GM13976 (cell line): Measurements from ENCODE around the gene UNC45B.

Source experiments
- DNase-seq: peaks from one replicate; pipeline ENCODE4 v3.0.0; 2012; ENCODE audit warnings: low spot score
- in situ Hi-C: fragments of 300-500 bp; cut with MboI; formaldehyde crosslinking; loops from one replicate; pipeline ENCODE4 v1.12.0; 2022; ENCODE audit warnings: low sequenced_read_pairs, mixed read lengths, inconsistent platforms; ENCODE audit not compliant: unreplicated experiment
- TF ChIP-seq, protein P1 (sequence below): IDR thresholded peaks from 2 replicates; pipeline ENCODE4 v1.5.1; 2012; ENCODE audit warnings: borderline replicate concordance, mild to moderate bottlenecking; ENCODE audit not compliant: insufficient read depth; ENCODE audit errors: extremely low read depth, missing control alignments, control extremely low read depth

Gene UNC45B

DNA sequence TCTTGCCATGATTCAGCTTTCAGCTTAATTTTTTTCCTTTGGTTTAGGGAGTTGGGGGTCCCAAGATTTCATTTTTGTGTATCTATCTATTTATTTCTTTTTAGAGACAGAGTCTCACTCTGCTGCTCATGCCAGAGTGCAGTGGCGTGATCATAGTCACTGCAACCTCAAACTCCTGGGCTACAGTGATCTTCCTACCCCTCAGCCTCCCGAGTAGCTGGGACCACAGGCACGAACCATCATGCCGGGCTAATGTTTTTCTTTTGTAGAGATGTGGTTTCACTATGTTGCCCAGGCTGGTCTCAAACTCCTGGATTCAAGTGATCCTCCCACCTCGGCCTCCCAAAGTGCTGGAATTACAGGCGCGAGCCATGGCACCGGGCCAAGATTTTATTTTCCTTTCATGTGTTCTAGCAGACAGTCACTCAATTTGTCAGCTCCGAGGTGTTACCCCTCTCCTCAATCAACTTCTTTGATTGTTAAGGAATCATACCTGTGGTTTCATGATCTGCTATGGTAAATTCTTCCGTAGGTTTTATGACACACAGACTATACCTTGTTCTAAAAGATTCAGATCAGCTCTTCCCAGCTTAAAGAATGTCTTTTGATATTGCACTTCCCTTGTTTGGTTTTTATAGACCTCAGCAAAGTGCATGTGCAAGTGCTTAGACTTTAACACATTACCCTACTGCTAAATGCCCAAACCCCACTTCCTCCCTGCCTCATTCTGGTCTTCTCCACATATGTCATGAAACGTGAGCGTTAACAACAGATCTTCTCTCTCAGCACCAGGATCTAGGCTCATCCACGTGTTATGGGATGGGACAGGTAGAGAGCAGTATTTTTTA lies 13.0 kb downstream of the UNC45B start:
- no peak for DNase-seq
- TF ChIP-seq, protein P1, sequence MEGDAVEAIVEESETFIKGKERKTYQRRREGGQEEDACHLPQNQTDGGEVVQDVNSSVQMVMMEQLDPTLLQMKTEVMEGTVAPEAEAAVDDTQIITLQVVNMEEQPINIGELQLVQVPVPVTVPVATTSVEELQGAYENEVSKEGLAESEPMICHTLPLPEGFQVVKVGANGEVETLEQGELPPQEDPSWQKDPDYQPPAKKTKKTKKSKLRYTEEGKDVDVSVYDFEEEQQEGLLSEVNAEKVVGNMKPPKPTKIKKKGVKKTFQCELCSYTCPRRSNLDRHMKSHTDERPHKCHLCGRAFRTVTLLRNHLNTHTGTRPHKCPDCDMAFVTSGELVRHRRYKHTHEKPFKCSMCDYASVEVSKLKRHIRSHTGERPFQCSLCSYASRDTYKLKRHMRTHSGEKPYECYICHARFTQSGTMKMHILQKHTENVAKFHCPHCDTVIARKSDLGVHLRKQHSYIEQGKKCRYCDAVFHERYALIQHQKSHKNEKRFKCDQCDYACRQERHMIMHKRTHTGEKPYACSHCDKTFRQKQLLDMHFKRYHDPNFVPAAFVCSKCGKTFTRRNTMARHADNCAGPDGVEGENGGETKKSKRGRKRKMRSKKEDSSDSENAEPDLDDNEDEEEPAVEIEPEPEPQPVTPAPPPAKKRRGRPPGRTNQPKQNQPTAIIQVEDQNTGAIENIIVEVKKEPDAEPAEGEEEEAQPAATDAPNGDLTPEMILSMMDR: no peak
- in situ Hi-C loops: loop anchor here (25.0 kb wide), 1 partner anchor 577 kb away; the partner anchor contains the start of gene RASL10B

DNA sequence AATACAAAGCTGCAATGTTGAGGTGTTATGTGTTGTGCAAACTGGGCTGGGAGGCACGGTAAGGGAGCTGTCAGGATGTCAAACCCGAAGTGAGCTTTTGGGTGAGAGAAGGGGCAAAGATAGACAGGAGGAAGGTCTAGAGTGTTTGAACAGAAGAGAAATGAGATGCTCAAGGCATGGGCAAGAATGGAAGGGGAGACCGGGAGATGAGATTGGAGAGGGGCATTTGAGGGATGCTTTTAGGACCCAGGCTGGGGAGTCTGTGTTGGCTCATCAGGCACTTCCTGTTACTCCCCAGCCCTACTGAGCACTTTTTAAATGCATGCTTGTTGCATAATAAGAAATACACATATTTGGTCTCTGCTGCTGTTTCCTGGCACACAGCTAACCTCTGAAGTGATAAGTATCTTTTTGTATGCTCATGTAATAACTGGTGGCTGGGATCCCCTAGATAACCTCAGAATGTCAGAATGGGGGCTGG lies 13.7 kb downstream of the UNC45B start:
- no peak for DNase-seq
- in situ Hi-C loops: loop anchor here (25.0 kb wide), 1 partner anchor 576 kb away; the partner anchor contains the start of gene RASL10B
- TF ChIP-seq, protein P1: no peak

DNA sequence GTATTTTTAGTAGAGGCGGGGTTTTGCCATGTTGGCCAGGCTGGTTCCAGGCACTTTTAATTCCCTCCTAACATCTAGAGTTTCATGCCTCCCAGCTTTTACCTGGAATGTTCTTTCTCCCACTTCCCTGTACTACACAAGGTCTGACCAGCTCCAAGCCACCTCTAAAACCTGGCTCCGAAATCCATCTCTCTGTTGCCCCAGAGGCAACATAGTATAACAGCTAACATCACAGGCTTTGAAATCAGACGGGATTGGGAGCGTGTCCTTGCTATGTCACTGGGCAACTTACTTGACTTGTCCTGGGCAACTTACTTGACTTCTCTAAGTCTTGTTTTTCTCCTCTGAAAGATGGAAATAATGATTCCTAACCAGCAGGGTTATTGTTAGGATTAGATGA lies 15.1 kb downstream of the UNC45B start:
- DNase-seq: no peak
- TF ChIP-seq, protein P1: no peak
- in situ Hi-C loops: loop anchor here (25.0 kb wide), 1 partner anchor 575 kb away; the partner anchor contains the start of gene RASL10B

DNA sequence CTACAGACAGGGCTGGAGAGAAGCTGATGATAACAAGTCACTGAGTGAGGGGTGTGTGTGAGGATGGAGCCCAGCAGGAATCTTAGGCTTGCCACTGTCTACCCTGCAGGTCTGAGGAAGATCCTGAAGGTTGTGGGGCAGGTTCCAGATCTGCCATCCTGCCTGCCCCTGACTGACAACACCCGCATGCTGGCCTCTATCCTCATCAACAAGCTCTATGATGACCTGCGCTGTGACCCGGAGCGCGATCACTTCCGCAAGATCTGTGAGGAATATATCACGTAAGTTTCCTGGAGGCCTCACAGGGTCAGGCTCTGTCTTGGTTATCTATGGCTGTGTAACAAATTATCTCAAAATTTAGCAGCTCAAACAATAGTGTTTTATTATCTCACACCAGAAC lies 16.3 kb downstream of the UNC45B start:
- TF ChIP-seq, protein P1: no peak
- DNase-seq: no peak
- in situ Hi-C loops: loop anchor here (25.0 kb wide), 1 partner anchor 573 kb away; the partner anchor contains the start of gene RASL10B

DNA sequence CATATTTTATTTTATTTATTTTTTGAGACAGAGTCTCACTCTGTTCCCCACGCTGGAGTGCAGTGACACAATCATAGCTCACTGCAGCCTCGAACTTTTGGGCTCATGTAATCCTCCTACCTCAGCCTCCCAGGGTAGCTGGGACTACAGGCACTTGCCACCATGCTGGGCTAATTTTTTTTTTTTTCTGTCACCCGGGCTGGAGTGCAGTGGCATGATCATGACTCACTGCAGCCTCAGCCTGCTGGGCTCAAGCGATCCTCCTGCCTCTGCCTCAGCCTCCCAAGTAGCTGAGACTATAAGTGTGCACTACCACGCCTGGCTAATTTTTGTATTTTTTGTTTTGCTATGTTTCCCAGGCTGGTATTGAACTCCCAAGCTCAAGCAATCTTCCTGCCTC lies 17.1 kb downstream of the UNC45B start:
- in situ Hi-C loops: loop anchor here (25.0 kb wide), 1 partner anchor 573 kb away; the partner anchor contains the start of gene RASL10B
- no peak for DNase-seq
- TF ChIP-seq, protein P1: no peak

DNA sequence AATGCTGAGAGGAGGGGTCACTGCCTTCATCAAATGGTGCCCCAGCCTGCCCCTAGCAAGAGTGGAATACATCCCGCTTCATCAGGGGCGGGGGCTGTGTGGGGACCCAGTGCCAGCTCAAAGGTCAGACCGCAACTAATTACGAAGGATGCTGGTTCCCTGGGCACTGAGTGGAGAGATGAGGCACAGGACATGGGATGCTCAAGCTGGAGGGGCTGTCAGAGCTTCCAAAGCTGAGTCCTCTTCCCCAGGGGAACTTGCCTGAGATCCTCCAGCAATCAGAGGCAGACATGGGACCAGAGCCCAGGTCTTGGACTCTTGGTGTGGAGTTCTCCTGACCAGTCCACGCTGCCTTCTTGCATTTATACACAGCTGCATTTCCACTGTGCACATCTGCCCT lies 18.9 kb downstream of the UNC45B start:
- TF ChIP-seq, protein P1: no peak
- in situ Hi-C loops: loop anchor here (25.0 kb wide), 1 partner anchor 571 kb away; the partner anchor contains the start of gene RASL10B
- DNase-seq: no peak
